Mucosa of stomach (tissue), 1 donor: Measurements from ENCODE around the gene CACHD1.

ENCODE experiments used
- H3K27me3 ChIP-seq: one replicate; pipeline ENCODE4 v1.7.0; 2013; ENCODE audit warnings: mild to moderate bottlenecking, low read length; ENCODE audit not compliant: control insufficient read depth, insufficient read depth
- H3K36me3 ChIP-seq: one replicate; pipeline ENCODE4 v1.7.0; 2013; ENCODE audit warnings: low read length; ENCODE audit not compliant: control insufficient read depth, insufficient read depth
- H3K4me1 ChIP-seq: one replicate; pipeline ENCODE4 v1.7.0; 2013; ENCODE audit warnings: mild to moderate bottlenecking, low read length; ENCODE audit not compliant: control insufficient read depth, insufficient read depth
- H3K4me3 ChIP-seq: one replicate; pipeline ENCODE4 v1.7.0; 2013; ENCODE audit warnings: low read length
- H3K9ac ChIP-seq: one replicate; pipeline ENCODE4 v1.7.0; 2013; ENCODE audit warnings: mild to moderate bottlenecking, low read length, moderate library complexity
- H3K9me3 ChIP-seq: one replicate; pipeline ENCODE4 v1.7.0; 2013; ENCODE audit warnings: mild to moderate bottlenecking, low read length, moderate library complexity; ENCODE audit not compliant: control insufficient read depth
- donor health status: Pancreatic carcinoma.

Gene CACHD1

GRCh38 chr1:64624808-64625207 is 154.9 kb downstream of the CACHD1 start:
- Histone ChIP-seq H3K4me1 (no peaks in the 10 kb centered on the region), H3K27me3 (no peaks in the 10 kb centered on the region), H3K4me3 (no peak overlapping the region), H3K9ac (no peak overlapping the region), H3K36me3 (no peaks in the 10 kb centered on the region), H3K9me3 (no peaks in the 10 kb centered on the region)

- Histone ChIP-seq H3K9ac (no peak overlapping the region), H3K36me3 (no peaks in the 10 kb centered on the region), H3K4me1 (no peaks in the 10 kb centered on the region), H3K9me3 (no peaks in the 10 kb centered on the region), H3K27me3 (no peaks in the 10 kb centered on the region), H3K4me3 (no peak overlapping the region)
These were observed 160.7 kb downstream of the CACHD1 start for GRCh38 chr1:64630611-64631010.

GRCh38 chr1:64631346-64632034 is 161.6 kb downstream of the CACHD1 start:
- H3K27me3 ChIP-seq = no peaks in the 10 kb centered on the region
- no peaks in the 10 kb centered on the region for H3K9me3 ChIP-seq
- no peak overlapping the region for H3K4me3 ChIP-seq
- H3K4me1 ChIP-seq = no peaks in the 10 kb centered on the region
- H3K36me3 ChIP-seq = no peaks in the 10 kb centered on the region
- no peak overlapping the region for H3K9ac ChIP-seq

DNA sequence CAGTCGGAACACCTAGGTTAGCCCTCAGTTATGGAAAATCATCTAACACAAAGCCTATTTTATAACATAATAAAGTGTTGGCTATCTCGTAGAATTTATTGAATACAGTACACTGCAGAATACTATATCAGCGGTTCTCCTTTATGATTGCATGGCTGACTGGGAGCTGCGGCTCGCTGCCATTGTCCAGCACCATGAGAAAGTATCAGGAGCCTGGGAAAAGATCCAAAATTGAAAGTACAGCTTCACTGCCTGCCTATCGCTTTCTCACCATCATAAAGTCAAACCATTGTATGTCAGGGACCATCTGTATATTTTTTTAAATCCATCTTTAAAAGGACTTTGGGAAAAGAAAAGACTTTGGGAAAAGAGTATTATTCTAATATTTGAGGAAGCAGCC is 163.0 kb downstream of the CACHD1 start:
- H3K9ac ChIP-seq = no peak overlapping the region
- H3K4me1 ChIP-seq = no peaks in the 10 kb centered on the region
- no peak overlapping the region for H3K4me3 ChIP-seq
- no peaks in the 10 kb centered on the region for H3K27me3 ChIP-seq
- no peaks in the 10 kb centered on the region for H3K36me3 ChIP-seq
- no peaks in the 10 kb centered on the region for H3K9me3 ChIP-seq

GRCh38 chr1:64645735-64646134 is 175.8 kb downstream of the CACHD1 start:
- Histone ChIP-seq H3K9ac (no peak overlapping the region), H3K27me3 (no peaks in the 10 kb centered on the region), H3K4me1 (no peaks in the 10 kb centered on the region), H3K9me3 (no peaks in the 10 kb centered on the region), H3K36me3 (no peaks in the 10 kb centered on the region), H3K4me3 (no peak overlapping the region)

- Histone ChIP-seq H3K4me1 (no peaks in the 10 kb centered on the region), H3K4me3 (no peak overlapping the region), H3K9me3 (no peaks in the 10 kb centered on the region), H3K27me3 (no peaks in the 10 kb centered on the region), H3K9ac (no peak overlapping the region), H3K36me3 (no peaks in the 10 kb centered on the region)
These were observed 180.5 kb downstream of the CACHD1 start for GRCh38 chr1:64650411-64650810.

- H3K4me1 ChIP-seq = no peaks in the 10 kb centered on the region
- H3K9ac ChIP-seq = no peak overlapping the region
- H3K36me3 ChIP-seq = no peaks in the 10 kb centered on the region
- no peaks in the 10 kb centered on the region for H3K27me3 ChIP-seq
- H3K9me3 ChIP-seq = no peaks in the 10 kb centered on the region
- H3K4me3 ChIP-seq = no peak overlapping the region
These were observed 181.9 kb downstream of the CACHD1 start for GRCh38 chr1:64651841-64652240.

- H3K4me1 ChIP-seq = no peaks in the 10 kb centered on the region
These were observed 183.5 kb downstream of the CACHD1 start for GRCh38 chr1:64653466-64653865.

DNA sequence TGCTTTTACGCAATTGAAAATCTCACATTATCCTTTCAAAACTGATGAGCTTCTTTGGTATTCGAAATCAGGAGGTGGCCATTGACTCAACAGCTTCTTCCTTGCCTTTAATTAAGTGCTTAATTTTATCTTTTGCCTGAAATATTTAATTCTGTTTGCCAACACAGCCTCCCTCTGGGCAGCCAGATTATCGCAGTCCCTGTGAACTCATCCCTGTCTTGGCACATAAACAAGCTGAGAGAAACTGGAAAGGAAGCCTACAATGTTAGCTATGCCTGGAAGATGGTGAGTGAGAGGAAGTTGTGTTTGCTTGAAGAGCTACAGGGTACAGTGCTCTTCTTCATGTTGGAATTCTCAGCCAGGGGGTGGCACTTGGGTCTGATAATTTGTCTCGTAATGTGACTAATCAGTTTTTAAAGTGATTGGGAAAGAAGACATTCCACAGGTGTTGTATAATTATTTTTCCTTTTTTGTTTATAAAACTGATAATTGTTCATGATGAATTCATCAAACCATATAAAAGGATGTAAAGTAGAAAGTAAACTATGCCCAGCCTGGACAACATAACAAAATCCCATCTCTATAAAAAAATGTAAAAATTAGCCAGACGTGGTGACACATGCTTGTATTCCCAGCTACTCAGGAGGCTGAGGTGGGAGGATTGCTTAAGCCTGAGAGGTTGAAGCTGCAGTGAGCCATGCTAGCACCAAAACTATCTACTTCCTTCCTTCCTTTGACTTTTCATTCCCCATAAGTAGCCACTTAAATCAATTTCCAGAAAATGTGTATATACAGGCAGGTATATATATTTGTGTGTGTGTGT is 184.8 kb downstream of the CACHD1 start:
- no peaks in the 10 kb centered on the region for H3K36me3 ChIP-seq

More at GRCh38 chr1:64653466-64653865, 183.5 kb downstream of the CACHD1 start:
- H3K27me3 ChIP-seq = no peaks in the 10 kb centered on the region
- no peaks in the 10 kb centered on the region for H3K36me3 ChIP-seq
- no peak overlapping the region for H3K4me3 ChIP-seq
- no peak overlapping the region for H3K9ac ChIP-seq
- H3K9me3 ChIP-seq = no peaks in the 10 kb centered on the region

GRCh38 chr1:64655861-64656260 is 185.9 kb downstream of the CACHD1 start:
- Histone ChIP-seq H3K4me1 (no peaks in the 10 kb centered on the region), H3K9me3 (no peaks in the 10 kb centered on the region), H3K27me3 (no peaks in the 10 kb centered on the region), H3K36me3 (no peaks in the 10 kb centered on the region), H3K9ac (no peak overlapping the region), H3K4me3 (no peak overlapping the region)

More for the DNA sequence above, 184.8 kb downstream of the CACHD1 start:
- H3K9me3 ChIP-seq = no peaks in the 10 kb centered on the region
- no peaks in the 10 kb centered on the region for H3K27me3 ChIP-seq
- H3K4me3 ChIP-seq = no peak overlapping the region
- H3K4me1 ChIP-seq = no peaks in the 10 kb centered on the region
- H3K9ac ChIP-seq = no peak overlapping the region

GRCh38 chr1:64659478-64660138 is 189.7 kb downstream of the CACHD1 start:
- Histone ChIP-seq H3K4me1 (no peaks in the 10 kb centered on the region), H3K36me3 (no peaks in the 10 kb centered on the region), H3K4me3 (no peak overlapping the region), H3K9ac (no peak overlapping the region), H3K27me3 (no peaks in the 10 kb centered on the region), H3K9me3 (no peaks in the 10 kb centered on the region)

DNA sequence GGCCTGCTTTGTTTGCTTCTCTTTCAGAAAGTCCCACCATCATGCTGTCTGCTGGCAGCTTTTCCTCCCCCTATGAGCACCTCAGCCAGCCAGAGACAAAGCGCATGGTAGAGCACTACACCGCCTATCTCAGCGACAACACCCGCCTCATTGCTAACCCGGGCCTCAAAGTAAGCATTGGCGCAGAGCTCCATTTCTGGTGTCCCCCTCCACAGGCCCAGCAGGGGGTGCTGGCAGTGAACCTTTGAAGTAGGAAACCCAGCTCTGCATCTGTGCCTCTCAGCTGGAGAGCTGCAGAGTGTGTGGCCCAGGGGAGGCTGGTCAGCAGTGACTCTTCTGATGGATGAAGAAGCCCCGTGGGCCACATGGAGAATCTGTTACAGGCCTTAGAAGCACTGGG is 193.7 kb downstream of the CACHD1 start:
- H3K36me3 ChIP-seq = no peaks in the 10 kb centered on the region
- H3K9ac ChIP-seq = no peak overlapping the region
- no peaks in the 10 kb centered on the region for H3K9me3 ChIP-seq
- H3K4me3 ChIP-seq = no peak overlapping the region
- no peaks in the 10 kb centered on the region for H3K27me3 ChIP-seq
- H3K4me1 ChIP-seq = no peaks in the 10 kb centered on the region
